Thyroid gland (tissue), 4 donors: ENCODE data around the gene LSP1.

Source experiments
- CTCF ChIP-seq, 6 experiments: fragments of 200-600 bp in 3 of 6; fragments of 450-650 bp in 3 of 6; sonication (generic) in 3 of 6; IDR thresholded peaks; one replicate each; pipeline ENCODE4 v1.5.1; 2016 to 2019; ENCODE audit warnings: antibody characterized with exemption in 6 of 6, mild to moderate bottlenecking in 2 of 6, inconsistent platforms in 1 of 6, moderate library complexity in 1 of 6
- POLR2A ChIP-seq, 2 donors: fragments of 450-650 bp; IDR thresholded peaks; one replicate each; pipeline ENCODE4 v1.6.1; 2017; ENCODE audit warnings: antibody characterized with exemption in 2 of 2, mild to moderate bottlenecking in 2 of 2, moderate library complexity in 1 of 2

DNA sequence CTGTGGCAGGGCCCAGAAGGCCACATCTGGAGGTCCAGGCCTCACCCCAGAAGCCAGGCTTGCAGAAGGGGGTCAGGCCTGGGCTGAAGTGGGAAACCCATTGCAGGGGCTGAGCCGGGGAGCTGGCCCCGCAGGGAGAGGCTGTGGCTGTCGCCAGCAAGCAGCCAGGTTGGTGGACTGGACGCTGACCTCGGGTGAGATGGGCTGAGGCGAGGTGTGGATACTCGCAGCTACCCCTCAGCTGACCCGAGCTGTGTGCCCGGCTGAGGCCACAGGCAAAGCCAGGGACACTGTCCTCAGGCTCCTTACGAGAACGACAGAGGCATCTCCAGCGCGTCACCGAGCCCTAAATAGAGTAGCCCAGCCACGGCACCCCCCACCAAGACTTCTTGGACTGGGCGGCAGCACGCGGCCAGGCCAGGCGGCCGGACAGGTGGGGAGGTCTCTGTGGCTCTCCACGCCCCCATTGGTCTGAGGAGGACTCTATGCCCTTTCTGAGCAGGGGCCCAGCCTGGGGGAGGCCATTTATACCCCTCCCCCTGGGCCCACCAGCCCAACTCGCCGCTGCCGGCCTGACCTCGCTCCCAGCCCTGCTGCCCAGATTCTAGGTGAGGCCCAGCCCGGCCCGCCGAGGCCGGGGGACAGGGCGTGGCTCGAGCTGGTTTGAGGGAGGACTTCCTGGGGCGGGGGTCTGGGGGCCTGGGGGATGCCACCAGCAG is 14.3 kb upstream of the LSP1 start, which contains the start of gene TNNI2:
- TF ChIP-seq CTCF (IDR thresholded peaks at IDR 0.05) = no peak
- no peak for TF ChIP-seq POLR2A (IDR thresholded peaks at IDR 0.05)
